ENCODE results near the gene AXDND1. TPM values are rescaled to one million over a fixed set of nuclear protein-coding genes. Genes with fewer than 3 reads are reported as not detected.

Gene AXDND1
- total RNA-seq (2021; ENCODE audit: unreplicated experiment) (0.31 TPM), Bru-seq, nascent RNA (percentile 22 among the genes with signal in this experiment), BruChase-seq, experiment 1, labeled RNA remaining after a 2-hour chase (percentile 22 among the genes with signal in this experiment), BruChase-seq, experiment 2, labeled RNA remaining after a 6-hour chase (percentile 17 among the genes with signal in this experiment)
- polyA plus RNA-seq (2012; ENCODE audit: insufficient read length), result not detected
- long read RNA-seq, result 0 reads

GRCh38 chr1:179365342-179366092 is at the start of gene AXDND1:
Gene AXDND1 (plus strand): TSS chr1:179365971. CDS start chr1:179366510, 539 bp downstream.
- peak; percentile 79 for DNase-seq (ENCODE audit: low read depth, low spot score)
- intact Hi-C loops (cut with micrococcal nuclease; ENCODE audit: unreplicated experiment), result loop anchor here (5.0 kb wide), 2 partner anchors 243 to 823 kb away; no protein-coding TSS in a partner anchor
- Histone ChIP-seq H3K9me3 (ENCODE audit: control insufficient read depth, insufficient read depth, low read depth, low read length) (no peaks in the 10 kb centered on the region), H3K4me3 (ENCODE audit: low read depth in 2 of 2, low read length in 2 of 2) (peak within 1 kb of the TSS; percentile 67 to 83), H3K4me1 (ENCODE audit: control insufficient read depth, insufficient read depth, low read length) (no peaks in the 10 kb centered on the region), H3K36me3 (ENCODE audit: control insufficient read depth, insufficient read depth, low read length) (no peaks in the 10 kb centered on the region), H3K27ac (ENCODE audit: low read length) (peak within 1 kb of the TSS; percentile 94), H3K27me3 (ENCODE audit: control insufficient read depth, insufficient read depth, low read length) (no peaks in the 10 kb centered on the region)
- CTCF ChIA-PET, result interaction anchor here (0.6 kb wide), 1 partner anchor 248 kb away, joined by 7 read pairs; no protein-coding TSS in a partner anchor
- in situ Hi-C loops (cut with HindIII; ENCODE audit: low pct_unique_long_range_greater_than_20kb, low sequenced_read_pairs), result no loop called here
- BruUV-seq (replicated peaks), result TSS peak; percentile 98
- POLR2A ChIA-PET, result interaction anchor here (0.5 to 0.6 kb wide), 3 partner anchors 71 to 81 kb away, joined by 4 to 17 read pairs (median 8); partner anchors contain the start of gene SOAT1
- TF ChIP-seq CTCF (IDR thresholded peaks at IDR 0.05) (no peak), REST (IDR thresholded peaks at IDR 0.05; ENCODE audit: insufficient read depth in 1 of 2, low read depth in 2 of 2, low read length in 1 of 2) (no peak), SIN3A (IDR thresholded peaks at IDR 0.05; ENCODE audit: borderline replicate concordance, insufficient read depth, low read depth, low read length) (peak; percentile 94), POLR2AphosphoS5 (IDR thresholded peaks at IDR 0.05; ENCODE audit: low read depth, low read length) (peak; percentile 42), TCF7L2 (IDR thresholded peaks at IDR 0.05; ENCODE audit: low read depth, low read length) (no peak)
- ATAC-seq, result peak; percentile 97

- no peak for DNase-seq (ENCODE audit: low read depth, low spot score)
- TF ChIP-seq SIN3A (IDR thresholded peaks at IDR 0.05; ENCODE audit: borderline replicate concordance, insufficient read depth, low read depth, low read length), result no peak
- TF ChIP-seq CTCF (IDR thresholded peaks at IDR 0.05), result no peak
- TF ChIP-seq REST (IDR thresholded peaks at IDR 0.05; ENCODE audit: insufficient read depth in 1 of 2, low read depth in 2 of 2, low read length in 1 of 2), result no peak
- TF ChIP-seq POLR2AphosphoS5 (IDR thresholded peaks at IDR 0.05; ENCODE audit: low read depth, low read length), result no peak
- no peak for TF ChIP-seq TCF7L2 (IDR thresholded peaks at IDR 0.05; ENCODE audit: low read depth, low read length)
- Histone ChIP-seq H3K27me3 (ENCODE audit: control insufficient read depth, insufficient read depth, low read length) (no peaks in the 10 kb centered on the region), H3K4me1 (ENCODE audit: control insufficient read depth, insufficient read depth, low read length) (no peaks in the 10 kb centered on the region), H3K9me3 (ENCODE audit: control insufficient read depth, insufficient read depth, low read depth, low read length) (no peaks in the 10 kb centered on the region), H3K4me3 (ENCODE audit: low read depth in 2 of 2, low read length in 2 of 2) (no peak overlapping the region), H3K27ac (ENCODE audit: low read length) (no peak overlapping the region), H3K36me3 (ENCODE audit: control insufficient read depth, insufficient read depth, low read length) (no peaks in the 10 kb centered on the region)
- intact Hi-C loops (cut with micrococcal nuclease; ENCODE audit: unreplicated experiment) (no loop called here), in situ Hi-C loops (cut with HindIII; ENCODE audit: low pct_unique_long_range_greater_than_20kb, low sequenced_read_pairs) (no loop called here)
- CTCF ChIA-PET, result no interaction called here
- no TSS peak for BruUV-seq (replicated peaks)
- ATAC-seq, result no peak
- POLR2A ChIA-PET, result no interaction called here
Observed at GRCh38 chr1:179318491-179318890, 47.3 kb upstream of the AXDND1 start.
